Peyer's patch (tissue), 4 donors: ENCODE measurements around the gene MTIF3. TPM values are rescaled to one million over a fixed set of nuclear protein-coding genes. Genes with fewer than 3 reads are reported as not detected.

Source experiments
- DNase-seq, 3 donors: peaks; one replicate each; pipeline ENCODE4 v3.0.0-alpha.2; 2017 to 2019
- H3K27ac ChIP-seq, 4 donors: fragments of 200-600 bp; sonication (generic); one replicate each; pipeline ENCODE4 v1.5.1; 2016 to 2019
- H3K27me3 ChIP-seq, 2 donors: fragments of 200-600 bp; sonication (generic); one replicate each; pipeline ENCODE4 v1.5.1; 2019
- H3K36me3 ChIP-seq, 3 donors: fragments of 200-600 bp; sonication (generic); one replicate each; pipeline ENCODE4 v1.5.1; 2016 to 2019
- H3K4me1 ChIP-seq, 4 donors: fragments of 200-600 bp; sonication (generic); one replicate each; pipeline ENCODE4 v1.5.1; 2016 to 2019
- H3K4me3 ChIP-seq, 4 donors: fragments of 200-600 bp; sonication (generic); 1 replicate in 3 of 4; 2 replicates in 1 of 4; pipeline ENCODE4 v1.5.1; 2016 to 2019; ENCODE audit warnings: mild to moderate bottlenecking in 1 of 4
- H3K9me3 ChIP-seq, 4 donors: fragments of 200-600 bp; sonication (generic); one replicate each; pipeline ENCODE4 v1.5.1; 2016 to 2019; ENCODE audit warnings: mild to moderate bottlenecking in 1 of 4
- CTCF ChIP-seq, 6 experiments: fragments of 450-650 bp in 4 of 6; fragments of 200-600 bp in 2 of 6; sonication (generic) in 1 of 6; IDR thresholded peaks; one replicate each; pipeline ENCODE4 v1.5.1; 2017 to 2019; ENCODE audit warnings: antibody characterized with exemption in 6 of 6, mild to moderate bottlenecking in 3 of 6, moderate library complexity in 1 of 6
- POLR2A ChIP-seq, 2 donors: fragments of 450-650 bp; IDR thresholded peaks; one replicate each; pipeline ENCODE4 v1.5.1; 2017; ENCODE audit warnings: antibody characterized with exemption in 2 of 2, mild to moderate bottlenecking in 2 of 2, moderate library complexity in 2 of 2
- total RNA-seq, 4 donors: library from RNA; depleted of rRNA; stranded (reverse); fragments of >200 nt; gene quantifications; one replicate each; pipeline ENCODE4 v1.1.0, GENCODE V29; 2016

Gene MTIF3
- total RNA-seq, 4 donors from 2014 or later: 78.6 to 150 (median 86.4) TPM

GRCh38 chr13:27440408-27440807 is 10.0 kb downstream of the MTIF3 start:
- no peak overlapping the region for H3K4me3 ChIP-seq

GRCh38 chr13:27437126-27437525 is 13.2 kb downstream of the MTIF3 start:
- no peak for DNase-seq
- TF ChIP-seq CTCF (IDR thresholded peaks at IDR 0.05) (no peak), POLR2A (IDR thresholded peaks at IDR 0.05) (no peak)
- Histone ChIP-seq H3K27ac (no peak overlapping the region), H3K9me3 (no peaks in the 10 kb centered on the region), H3K4me1 (peaks cover 0 to 10% (median 5%) of the 10 kb centered on the region in 4 donors), H3K4me3 (no peak overlapping the region), H3K27me3 (no peaks in the 10 kb centered on the region), H3K36me3 (peaks cover 0 to 58% (median 0%) of the 10 kb centered on the region in 3 donors)

More at GRCh38 chr13:27440408-27440807, 10.0 kb downstream of the MTIF3 start:
- Histone ChIP-seq H3K27ac (peak overlapping the region in 1 of 4 donors; percentile 0), H3K4me1 (peaks cover 0 to 20% (median 5%) of the 10 kb centered on the region in 4 donors), H3K27me3 (no peaks in the 10 kb centered on the region), H3K9me3 (no peaks in the 10 kb centered on the region), H3K36me3 (peaks cover 0 to 26% (median 0%) of the 10 kb centered on the region in 3 donors)
- DNase-seq: no peak
- TF ChIP-seq CTCF (IDR thresholded peaks at IDR 0.05) (no peak), POLR2A (IDR thresholded peaks at IDR 0.05) (no peak)

- H3K27ac ChIP-seq: no peak overlapping the region
- no peak overlapping the region for H3K4me3 ChIP-seq
- DNase-seq: no peak
- no peaks in the 10 kb centered on the region for H3K27me3 ChIP-seq
- no peaks in the 10 kb centered on the region for H3K9me3 ChIP-seq
- H3K4me1 ChIP-seq: no peaks in the 10 kb centered on the region
- TF ChIP-seq POLR2A (IDR thresholded peaks at IDR 0.05): no peak
- TF ChIP-seq CTCF (IDR thresholded peaks at IDR 0.05): no peak
- peaks cover 0 to 78% (median 0%) of the 10 kb centered on the region in 3 donors for H3K36me3 ChIP-seq
Observed at GRCh38 chr13:27432611-27433210, 17.7 kb downstream of the MTIF3 start.

GRCh38 chr13:27432180-27432579 is 18.2 kb downstream of the MTIF3 start:
- Histone ChIP-seq H3K9me3 (no peaks in the 10 kb centered on the region), H3K4me1 (peaks cover 0 to 4% (median 0%) of the 10 kb centered on the region in 4 donors), H3K36me3 (peaks cover 0 to 78% (median 0%) of the 10 kb centered on the region in 3 donors), H3K27ac (no peak overlapping the region), H3K27me3 (no peaks in the 10 kb centered on the region), H3K4me3 (no peak overlapping the region)
- no peak for TF ChIP-seq CTCF (IDR thresholded peaks at IDR 0.05)
- TF ChIP-seq POLR2A (IDR thresholded peaks at IDR 0.05): no peak
- no peak for DNase-seq

GRCh38 chr13:27428160-27428559 is 22.2 kb downstream of the MTIF3 start:
- no peaks in the 10 kb centered on the region for H3K27me3 ChIP-seq
- TF ChIP-seq POLR2A (IDR thresholded peaks at IDR 0.05) (no peak), CTCF (IDR thresholded peaks at IDR 0.05) (no peak)
- H3K9me3 ChIP-seq: no peaks in the 10 kb centered on the region
- H3K36me3 ChIP-seq: peaks cover 0 to 46% (median 0%) of the 10 kb centered on the region in 3 donors
- H3K27ac ChIP-seq: no peak overlapping the region
- no peak for DNase-seq
- H3K4me1 ChIP-seq: peaks cover 0 to 28% (median 3%) of the 10 kb centered on the region in 4 donors
- H3K4me3 ChIP-seq: no peak overlapping the region
